MM.1S (cell line): Measurements from ENCODE around the gene HSPA1A.
"Not testable (repeated sequence)": the region's sequence is repeated elsewhere in the genome, so short reads cannot be mapped to it uniquely, and the experiment has no call there.

Experiments
- DNase-seq: peaks from one replicate; pipeline ENCODE4 v3.0.0-alpha.2; 2015
- H2AFZ ChIP-seq: fragments of 300-600 bp; sonication (generic); 2 replicates; pipeline ENCODE4 v1.6.0; 2016; ENCODE audit warnings: antibody characterized with exemption, low read length
- H3F3A ChIP-seq: fragments of 300-600 bp; sonication (generic); 2 replicates; pipeline ENCODE4 v1.6.1; 2016; ENCODE audit warnings: mild to moderate bottlenecking, antibody characterized with exemption, low read length, moderate library complexity, mixed read lengths; ENCODE audit not compliant: insufficient read depth
- H3K27ac ChIP-seq: fragments of 300-600 bp; sonication (generic); 2 replicates; pipeline ENCODE4 v1.5.1; 2016; ENCODE audit warnings: mild to moderate bottlenecking, low read length
- H3K27me3 ChIP-seq: fragments of 300-600 bp; sonication (generic); replicated peaks from 2 replicates; pipeline ENCODE4 v1.6.0; 2016; ENCODE audit warnings: low read length; ENCODE audit not compliant: insufficient read depth
- H3K36me3 ChIP-seq: fragments of 300-600 bp; sonication (generic); replicated peaks from 2 replicates; pipeline ENCODE4 v1.6.1; 2016; ENCODE audit warnings: mild to moderate bottlenecking, low read length, mixed read lengths; ENCODE audit not compliant: insufficient read depth
- H3K4me1 ChIP-seq: fragments of 300-600 bp; sonication (generic); 2 replicates; pipeline ENCODE4 v1.6.1; 2016; ENCODE audit warnings: low read length, mixed read lengths
- H3K4me2 ChIP-seq: fragments of 300-600 bp; sonication (generic); 2 replicates; pipeline ENCODE4 v1.6.0; 2016; ENCODE audit warnings: low read depth, low read length
- H3K4me3 ChIP-seq: fragments of 300-600 bp; sonication (generic); 2 replicates; pipeline ENCODE4 v1.5.1; 2016; ENCODE audit warnings: low read length, mixed read lengths
- H3K79me2 ChIP-seq: fragments of 300-600 bp; sonication (generic); 2 replicates; pipeline ENCODE4 v1.6.1; 2016; ENCODE audit warnings: mixed run types, low read length, mixed read lengths
- H3K9ac ChIP-seq: fragments of 300-600 bp; sonication (generic); 2 replicates; pipeline ENCODE4 v1.6.1; 2016; ENCODE audit warnings: low read length, mixed read lengths
- H3K9me2 ChIP-seq: fragments of 300-600 bp; sonication (generic); replicated peaks from 2 replicates; pipeline ENCODE4 v1.6.1; 2016; ENCODE audit warnings: mild to moderate bottlenecking, low read length, mixed read lengths; ENCODE audit not compliant: insufficient read depth
- H3K9me3 ChIP-seq: fragments of 300-600 bp; sonication (generic); replicated peaks from 2 replicates; pipeline ENCODE4 v1.6.1; 2016; ENCODE audit warnings: mild to moderate bottlenecking, low read length, mixed read lengths; ENCODE audit not compliant: insufficient read depth
- H4K20me1 ChIP-seq: fragments of 300-600 bp; sonication (generic); 2 replicates; pipeline ENCODE4 v1.6.1; 2016; ENCODE audit warnings: mild to moderate bottlenecking, low read length, moderate library complexity, mixed read lengths; ENCODE audit not compliant: insufficient read depth
- EZH2 ChIP-seq: fragments of 300-600 bp; sonication (generic); optimal IDR thresholded peaks from 2 replicates; pipeline ENCODE3; 2017; ENCODE audit warnings: low read depth, mild to moderate bottlenecking, antibody characterized with exemption, low read length, mixed read lengths
- EZH2phosphoT487 ChIP-seq: fragments of 300-600 bp; sonication (generic); IDR thresholded peaks from 2 replicates; pipeline ENCODE4 v1.6.1; 2018; ENCODE audit warnings: antibody characterized with exemption, low read length
- TF ChIP-seq, protein P1 (sequence below): fragments of 300-600 bp; sonication (generic); IDR thresholded peaks from 2 replicates; pipeline ENCODE4 v1.5.1; 2016; ENCODE audit warnings: antibody characterized with exemption, low read length, mixed read lengths

Gene HSPA1A

DNA sequence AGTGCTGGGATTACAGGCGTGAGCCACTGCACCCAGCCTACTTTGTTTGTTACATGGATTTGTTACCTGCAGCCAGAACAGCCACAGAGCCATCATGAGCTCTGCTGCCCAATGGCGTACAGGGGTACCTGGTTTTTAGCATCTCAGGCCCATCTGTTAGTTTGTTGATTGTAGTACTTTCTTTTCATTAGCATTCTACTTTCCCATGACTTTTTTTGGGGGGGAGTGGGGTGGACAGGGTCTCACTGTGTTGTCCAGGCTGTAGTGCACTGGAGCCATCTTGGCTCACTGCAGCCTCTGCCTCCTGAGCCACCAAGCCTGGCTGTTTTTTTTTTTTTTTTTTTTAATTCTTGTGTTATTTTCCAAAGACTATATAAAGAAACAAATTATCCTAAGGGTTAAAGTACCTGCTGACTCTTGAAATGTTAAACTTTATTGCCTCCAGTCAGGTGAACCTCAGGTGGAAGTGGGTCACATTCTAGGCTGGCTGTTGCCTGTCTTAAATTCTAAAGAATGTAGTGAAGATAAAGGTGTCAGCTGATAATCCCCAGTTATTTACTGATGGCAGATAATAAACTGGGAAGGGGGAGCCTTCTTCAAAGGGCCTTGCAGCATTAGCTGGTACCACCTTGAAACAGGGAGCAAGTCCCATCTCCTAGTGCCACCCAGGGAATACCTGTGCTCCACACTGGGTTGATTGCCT, 32.1 kb downstream of the HSPA1A start:
- Histone ChIP-seq H3F3A (no peaks in the 10 kb centered on the region), H3K79me2 (no peaks in the 10 kb centered on the region), H3K27ac (no peak overlapping the region), H3K36me3 (no peaks in the 10 kb centered on the region), H3K4me1 (no peaks in the 10 kb centered on the region), H3K9me2 (no peaks in the 10 kb centered on the region), H3K4me2 (no peak overlapping the region), H3K9me3 (no peaks in the 10 kb centered on the region), H3K4me3 (no peak overlapping the region), H4K20me1 (no peaks in the 10 kb centered on the region), H2AFZ (no peak overlapping the region), H3K9ac (no peak overlapping the region), H3K27me3 (no peaks in the 10 kb centered on the region)
- DNase-seq, result no peak
- TF ChIP-seq, protein P1, sequence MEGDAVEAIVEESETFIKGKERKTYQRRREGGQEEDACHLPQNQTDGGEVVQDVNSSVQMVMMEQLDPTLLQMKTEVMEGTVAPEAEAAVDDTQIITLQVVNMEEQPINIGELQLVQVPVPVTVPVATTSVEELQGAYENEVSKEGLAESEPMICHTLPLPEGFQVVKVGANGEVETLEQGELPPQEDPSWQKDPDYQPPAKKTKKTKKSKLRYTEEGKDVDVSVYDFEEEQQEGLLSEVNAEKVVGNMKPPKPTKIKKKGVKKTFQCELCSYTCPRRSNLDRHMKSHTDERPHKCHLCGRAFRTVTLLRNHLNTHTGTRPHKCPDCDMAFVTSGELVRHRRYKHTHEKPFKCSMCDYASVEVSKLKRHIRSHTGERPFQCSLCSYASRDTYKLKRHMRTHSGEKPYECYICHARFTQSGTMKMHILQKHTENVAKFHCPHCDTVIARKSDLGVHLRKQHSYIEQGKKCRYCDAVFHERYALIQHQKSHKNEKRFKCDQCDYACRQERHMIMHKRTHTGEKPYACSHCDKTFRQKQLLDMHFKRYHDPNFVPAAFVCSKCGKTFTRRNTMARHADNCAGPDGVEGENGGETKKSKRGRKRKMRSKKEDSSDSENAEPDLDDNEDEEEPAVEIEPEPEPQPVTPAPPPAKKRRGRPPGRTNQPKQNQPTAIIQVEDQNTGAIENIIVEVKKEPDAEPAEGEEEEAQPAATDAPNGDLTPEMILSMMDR, result no peak
- TF ChIP-seq EZH2 (no peak), EZH2phosphoT487 (no peak)

DNA sequence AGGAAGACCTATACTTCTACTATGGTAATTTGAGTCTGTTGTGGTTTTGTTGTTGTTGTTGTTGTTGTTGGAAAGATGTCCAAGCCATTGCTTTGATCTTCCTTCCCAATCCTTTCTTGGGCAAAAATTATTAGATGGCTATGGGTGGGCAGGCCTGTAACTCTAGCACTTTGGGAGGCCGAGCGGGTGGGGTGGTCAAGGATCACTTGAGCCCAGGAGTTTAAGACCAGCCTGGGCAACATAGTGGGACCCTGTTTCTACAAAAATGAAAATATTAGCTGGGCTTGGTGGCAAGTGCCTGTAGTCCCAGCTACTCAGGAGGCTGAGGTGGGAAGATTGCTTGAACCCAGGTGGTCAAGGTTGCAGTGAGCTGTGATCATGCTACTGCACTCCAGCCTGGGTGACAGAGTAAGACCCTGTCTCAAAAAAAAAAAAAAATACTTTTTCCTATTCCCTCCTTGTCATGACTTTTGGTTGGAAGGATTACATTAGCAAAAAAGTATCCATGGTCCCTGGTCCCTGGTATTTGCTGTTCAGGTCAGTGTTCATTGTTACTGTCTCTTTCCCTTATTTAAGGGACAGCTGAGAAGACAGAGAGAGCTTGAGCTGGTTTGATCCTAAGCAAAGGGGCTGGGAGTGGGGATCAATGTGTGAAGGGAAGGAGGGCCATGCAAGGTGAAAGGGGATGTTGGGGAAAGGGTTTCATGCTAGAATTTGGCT, 35.6 kb downstream of the HSPA1A start:
- H3K36me3 ChIP-seq, result no peaks in the 10 kb centered on the region
- H3K27me3 ChIP-seq, result no peaks in the 10 kb centered on the region
- no peaks in the 10 kb centered on the region for H3F3A ChIP-seq
- no peak overlapping the region for H3K4me2 ChIP-seq
- H3K9me2 ChIP-seq, result no peaks in the 10 kb centered on the region
- H3K4me3 ChIP-seq, result no peak overlapping the region
- no peak for DNase-seq
- no peak overlapping the region for H3K9ac ChIP-seq
- H3K4me1 ChIP-seq, result no peaks in the 10 kb centered on the region
- no peaks in the 10 kb centered on the region for H4K20me1 ChIP-seq
- H2AFZ ChIP-seq, result no peak overlapping the region
- TF ChIP-seq EZH2 (no peak), EZH2phosphoT487 (no peak)
- TF ChIP-seq, protein P1, result no peak
- H3K9me3 ChIP-seq, result no peaks in the 10 kb centered on the region
- H3K79me2 ChIP-seq, result no peaks in the 10 kb centered on the region
- H3K27ac ChIP-seq, result no peak overlapping the region

DNA sequence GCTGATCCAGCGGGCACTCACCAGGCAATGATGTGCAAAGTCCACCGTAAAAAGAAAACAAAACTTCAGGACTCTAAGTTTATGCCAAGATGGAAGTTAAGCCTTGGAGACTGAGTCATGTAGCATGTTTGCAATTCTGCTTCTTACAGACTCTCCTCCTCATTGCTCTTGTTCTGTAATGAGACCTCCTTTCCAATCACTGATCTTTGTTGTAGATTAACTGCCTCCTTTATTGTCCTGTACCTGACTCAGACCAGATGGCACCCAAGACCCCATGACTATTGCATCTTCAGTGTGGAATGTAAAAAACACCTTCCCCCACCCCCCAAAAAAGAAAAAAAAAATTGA, 36.1 kb downstream of the HSPA1A start:
- no peak overlapping the region for H3K4me2 ChIP-seq
- H3K27me3 ChIP-seq, result no peaks in the 10 kb centered on the region
- no peaks in the 10 kb centered on the region for H3K9me3 ChIP-seq
- TF ChIP-seq EZH2 (no peak), EZH2phosphoT487 (no peak)
- TF ChIP-seq, protein P1, result no peak
- H4K20me1 ChIP-seq, result no peaks in the 10 kb centered on the region
- no peaks in the 10 kb centered on the region for H3K36me3 ChIP-seq
- H3K4me1 ChIP-seq, result no peaks in the 10 kb centered on the region
- H3K4me3 ChIP-seq, result no peak overlapping the region
- no peak overlapping the region for H3K27ac ChIP-seq
- H3K9ac ChIP-seq, result no peak overlapping the region
- H3F3A ChIP-seq, result no peaks in the 10 kb centered on the region
- no peak overlapping the region for H2AFZ ChIP-seq
- H3K79me2 ChIP-seq, result no peaks in the 10 kb centered on the region
- no peak for DNase-seq
- no peaks in the 10 kb centered on the region for H3K9me2 ChIP-seq

DNA sequence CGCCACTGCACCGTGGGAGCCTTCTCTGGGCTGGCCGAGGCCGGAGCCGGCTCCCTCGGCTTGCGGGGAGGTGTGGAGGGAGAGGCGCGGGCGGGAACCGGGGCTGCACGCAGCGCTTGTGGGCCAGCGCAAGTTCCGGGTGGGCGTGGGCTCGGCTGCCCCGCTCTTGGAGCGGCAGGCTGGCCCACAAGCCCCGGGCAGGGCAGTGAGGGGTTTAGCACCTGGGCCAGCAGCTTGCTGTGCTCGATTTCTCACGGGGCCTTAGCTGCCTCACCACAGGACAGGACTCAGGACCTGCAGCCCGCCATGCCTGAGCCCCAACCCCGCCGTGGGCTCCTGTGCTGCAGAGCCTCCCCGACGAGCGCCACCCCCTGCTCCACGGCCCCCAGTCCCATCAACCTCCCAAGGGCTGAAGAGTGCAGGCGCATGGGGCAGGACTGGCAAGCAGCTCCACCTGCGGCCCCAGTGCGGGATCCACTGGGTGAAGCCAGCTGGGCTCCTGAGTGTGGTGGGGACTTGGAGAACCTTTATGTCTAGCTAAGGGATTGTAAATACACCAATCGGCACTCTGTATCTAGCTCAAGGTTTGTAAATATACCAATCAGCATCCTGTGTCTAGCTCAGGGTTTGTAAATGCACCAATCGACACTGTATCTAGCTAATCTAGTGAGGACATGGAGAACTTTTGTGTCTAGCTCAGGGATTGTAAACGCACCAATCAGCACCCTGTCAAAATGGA, 36.8 kb downstream of the HSPA1A start:
- not testable (repeated sequence) for H4K20me1 ChIP-seq, H3K9me2 ChIP-seq, H3F3A ChIP-seq, H3K27ac ChIP-seq, H3K27me3 ChIP-seq, H3K4me3 ChIP-seq, H2AFZ ChIP-seq, H3K9me3 ChIP-seq, H3K9ac ChIP-seq, H3K4me1 ChIP-seq, H3K4me2 ChIP-seq, H3K79me2 ChIP-seq, H3K36me3 ChIP-seq, DNase-seq

DNA sequence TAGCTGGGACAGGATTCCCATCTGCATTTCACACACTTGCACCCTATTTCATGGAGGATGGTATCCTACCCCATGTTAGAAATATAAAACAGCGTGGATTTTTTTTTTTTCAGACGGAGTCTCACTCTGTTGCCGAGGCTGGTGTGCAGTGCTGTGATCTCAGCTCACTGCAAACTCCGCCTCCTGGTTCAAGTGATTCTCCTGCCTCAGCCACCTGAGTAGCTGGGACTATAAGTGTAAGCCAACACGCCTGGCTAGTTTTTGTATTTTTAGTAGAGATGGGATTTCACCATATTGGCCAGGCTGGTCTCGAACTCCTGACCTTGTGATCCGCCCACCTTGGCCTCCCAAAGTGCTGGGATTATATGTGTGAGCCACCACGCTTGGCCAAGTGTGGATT, 42.4 kb downstream of the HSPA1A start:
- not testable (repeated sequence) for H3K4me3 ChIP-seq, H3K4me1 ChIP-seq, DNase-seq, H3F3A ChIP-seq, H4K20me1 ChIP-seq, H3K27me3 ChIP-seq, H2AFZ ChIP-seq, H3K9me2 ChIP-seq, H3K36me3 ChIP-seq, H3K27ac ChIP-seq, H3K4me2 ChIP-seq, H3K9ac ChIP-seq, H3K9me3 ChIP-seq
- H3K79me2 ChIP-seq, result peaks cover 12% of the 10 kb centered on the region
